HPDE6-E6E7 (cell line): ENCODE results near the gene AGBL1.

ENCODE experiments used
- DNase-seq: peaks from one replicate; pipeline ENCODE4 v3.0.0; 2011; ENCODE audit warnings: missing footprints; ENCODE audit errors: extremely low spot score

The AGBL1 gene

DNA sequence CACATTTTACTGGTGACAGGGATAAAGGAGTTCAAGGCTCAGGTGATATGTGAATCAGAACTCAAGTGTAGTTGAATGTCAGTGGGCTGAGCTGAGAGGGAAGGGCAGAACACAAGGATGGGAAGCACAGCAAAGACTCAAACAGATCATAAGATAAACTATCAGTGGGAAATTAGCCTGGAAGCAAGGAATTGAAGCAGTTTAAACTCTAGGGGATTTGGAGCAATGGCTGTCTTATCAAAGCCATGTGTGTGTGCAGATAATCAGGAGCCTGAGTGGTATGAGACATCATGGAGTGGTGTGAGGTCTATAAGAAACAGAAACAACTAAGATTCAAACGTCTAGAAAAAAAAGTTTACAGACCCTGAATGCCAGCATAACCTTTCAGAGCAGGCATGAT, 634.6 kb downstream of the AGBL1 start:
- DNase-seq: no peak

DNA sequence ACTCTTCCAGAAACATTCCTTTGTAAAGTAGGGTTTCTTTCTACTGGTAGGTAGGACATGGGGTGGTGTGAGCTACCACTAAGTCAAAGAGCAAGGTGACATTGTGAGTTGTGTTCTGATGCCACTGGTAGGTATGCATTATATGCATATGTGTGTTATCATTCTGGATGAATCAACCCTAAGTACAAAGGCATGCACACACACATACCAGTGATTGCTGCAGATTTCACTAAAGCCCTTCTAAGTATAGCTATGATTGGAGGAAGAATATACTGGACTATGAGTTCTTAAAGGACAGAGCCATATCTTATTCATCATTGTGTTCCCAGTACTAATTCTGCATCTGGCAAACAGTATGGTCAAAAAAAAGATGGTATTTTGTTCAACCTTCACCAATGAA, 646.0 kb downstream of the AGBL1 start:
- no peak for DNase-seq

DNA sequence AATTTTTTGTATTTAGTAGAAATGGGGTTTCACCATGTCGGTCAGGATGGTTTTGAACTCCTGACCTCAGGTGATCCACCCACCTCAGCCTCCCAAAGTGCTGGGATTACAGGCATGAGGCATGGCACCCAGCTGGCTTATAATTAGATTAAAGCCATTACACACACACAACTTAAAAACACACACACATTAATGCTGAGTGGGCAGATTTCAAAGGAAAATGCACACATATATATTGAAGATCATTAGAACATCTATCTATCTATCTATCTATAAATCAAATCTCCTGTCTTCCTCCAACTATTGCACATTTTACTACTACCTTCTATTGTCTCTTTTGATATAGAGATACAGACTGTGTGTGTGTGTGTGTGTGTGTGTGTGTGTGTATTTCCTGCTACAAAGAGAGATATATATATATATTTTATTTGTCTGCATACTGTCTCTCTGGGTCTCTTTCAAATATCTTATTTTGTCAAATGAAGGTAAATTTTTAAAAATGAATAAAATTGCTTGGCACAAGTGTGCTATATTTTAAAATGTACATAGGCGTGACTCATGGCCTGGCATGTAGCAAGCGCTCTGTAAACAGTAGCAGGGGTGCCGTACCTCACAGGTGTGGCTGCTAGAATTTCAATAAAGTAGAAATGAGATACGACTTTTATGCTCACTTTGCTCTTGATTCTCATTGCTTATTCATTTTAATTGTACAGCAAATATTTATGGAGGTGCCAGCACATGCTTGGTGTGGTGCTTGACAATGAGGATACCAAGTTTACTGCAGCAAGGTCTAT, 655.8 kb downstream of the AGBL1 start:
- peak; percentile 7 for DNase-seq

DNA sequence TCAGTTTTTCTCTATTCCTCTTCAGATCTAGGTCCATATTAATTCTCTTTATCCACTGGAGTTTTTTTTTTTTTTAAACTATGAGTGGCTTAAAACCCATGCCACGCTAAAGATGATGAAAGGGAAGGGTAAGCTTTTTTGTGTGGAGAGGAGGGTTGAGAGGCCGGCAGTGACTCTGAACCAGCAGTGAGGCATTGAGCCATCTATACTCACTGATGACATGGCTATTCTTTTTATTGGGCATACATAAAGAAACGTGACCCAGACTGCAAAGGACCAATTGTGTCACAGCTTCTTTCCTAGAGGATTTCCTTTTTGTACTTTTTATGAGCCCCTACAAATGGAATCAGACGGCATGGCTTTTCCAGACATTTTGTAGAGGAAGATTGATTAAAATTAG, 662.2 kb downstream of the AGBL1 start:
- no peak for DNase-seq

DNA sequence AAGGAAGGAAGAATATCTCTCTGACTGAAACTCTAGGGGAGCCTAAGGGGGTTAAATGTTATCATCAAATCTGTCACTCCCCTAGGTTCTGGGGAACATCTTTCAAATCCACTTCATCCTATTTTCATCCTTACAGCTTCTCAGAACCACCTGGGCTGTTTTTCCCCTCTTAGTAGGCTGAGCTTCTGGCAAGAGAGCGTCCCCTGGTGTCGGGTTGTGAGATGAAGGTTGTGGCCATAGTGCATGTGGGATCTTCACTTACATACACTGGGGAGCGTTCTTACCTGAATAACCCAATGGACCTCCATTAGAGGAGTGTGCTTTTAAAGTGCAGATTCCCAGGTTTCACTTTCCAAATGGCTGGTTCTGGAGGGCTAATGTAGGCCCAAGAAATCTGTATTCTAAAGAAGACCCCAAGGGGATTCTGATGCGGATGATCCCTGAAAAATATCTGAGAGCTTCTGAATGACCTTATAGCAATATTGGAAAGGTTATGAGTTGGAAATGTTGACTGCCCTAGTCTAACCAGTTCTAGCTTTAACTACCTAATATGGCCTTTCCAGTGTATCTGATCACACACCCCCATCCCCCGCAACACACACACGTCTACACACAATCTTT, 663.7 kb downstream of the AGBL1 start:
- DNase-seq: peak; percentile 38

DNA sequence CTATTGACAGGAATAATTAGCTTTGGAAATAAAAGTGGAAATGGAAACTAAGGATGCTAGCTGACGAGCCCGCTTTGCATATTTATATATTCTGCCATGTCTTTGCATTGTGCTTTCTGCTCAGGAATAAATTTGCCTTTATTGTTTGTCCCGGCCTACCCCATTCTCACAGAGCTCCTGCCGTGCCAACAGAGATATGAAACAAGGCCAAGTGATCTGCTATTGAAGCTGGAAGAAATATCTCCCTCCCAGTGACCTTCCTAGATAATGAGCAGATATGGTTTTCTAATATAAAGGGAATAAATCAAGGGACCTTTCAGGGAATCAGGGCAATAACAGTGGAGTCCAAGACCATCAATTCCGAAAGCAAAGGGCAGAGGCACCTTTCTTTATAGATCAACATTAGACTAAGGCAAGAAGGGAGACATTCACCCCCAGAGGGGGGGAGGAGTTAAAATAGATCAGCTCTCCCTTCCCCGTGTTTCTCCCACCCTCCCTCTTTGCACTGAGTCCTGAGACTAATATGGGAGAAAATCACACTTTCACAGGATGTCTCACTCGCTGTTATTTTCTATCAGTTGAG, 664.6 kb downstream of the AGBL1 start:
- DNase-seq: no peak

DNA sequence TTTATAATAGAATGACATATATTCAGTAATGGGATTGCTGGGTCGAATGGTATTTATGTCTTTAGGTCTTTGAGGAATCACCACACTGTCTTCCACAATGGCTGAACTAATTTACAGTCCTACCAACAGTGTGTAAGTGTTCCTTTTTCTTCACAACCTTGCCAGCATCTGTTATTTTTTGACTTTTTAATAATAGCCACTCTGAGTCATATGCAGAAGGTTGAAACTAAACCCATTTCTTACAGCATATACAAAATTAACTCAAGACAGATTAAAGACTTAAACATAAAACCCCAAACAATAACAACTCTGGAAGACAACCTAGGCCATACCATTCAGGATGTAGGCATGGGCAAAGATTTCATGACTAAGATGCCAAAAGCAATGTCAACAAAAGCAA, 671.4 kb downstream of the AGBL1 start:
- no peak for DNase-seq

DNA sequence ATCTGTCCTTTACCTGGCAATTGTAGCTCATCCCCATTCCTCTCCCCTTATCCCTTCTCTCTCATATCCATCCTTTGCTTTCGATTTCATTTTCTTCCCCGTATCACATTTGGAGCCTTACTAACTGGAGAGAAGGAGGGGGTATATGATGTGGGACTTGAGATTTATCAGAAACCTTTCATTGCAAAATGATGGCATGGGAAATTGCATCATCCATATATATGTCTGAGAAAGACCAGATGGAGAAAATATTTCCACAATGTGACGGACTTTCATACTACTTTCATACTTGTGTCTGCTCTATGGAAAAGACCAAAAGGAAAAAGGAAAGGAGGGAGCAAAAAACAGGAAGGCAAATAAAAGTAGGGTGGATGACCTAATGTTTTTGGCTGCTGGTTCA, 675.2 kb downstream of the AGBL1 start:
- no peak for DNase-seq

DNA sequence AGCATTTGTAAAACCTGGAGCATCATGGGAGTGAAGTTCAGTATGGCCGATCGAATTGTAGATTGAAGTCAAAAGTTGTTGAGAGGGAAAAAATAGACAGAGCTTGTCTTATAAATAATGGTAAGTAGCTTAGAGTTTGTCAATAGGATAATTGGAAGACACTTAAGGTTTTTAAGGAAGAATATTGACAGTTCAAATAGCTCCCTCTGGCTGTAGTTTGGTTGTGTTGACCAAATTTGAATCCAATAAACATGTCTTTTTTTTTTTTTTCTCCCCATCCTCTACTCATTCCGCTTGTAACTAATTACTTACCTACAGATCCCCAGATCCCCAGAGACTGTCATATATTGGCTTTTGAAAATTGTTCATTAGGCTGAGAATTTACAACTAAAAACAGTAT, 677.0 kb downstream of the AGBL1 start:
- no peak for DNase-seq

DNA sequence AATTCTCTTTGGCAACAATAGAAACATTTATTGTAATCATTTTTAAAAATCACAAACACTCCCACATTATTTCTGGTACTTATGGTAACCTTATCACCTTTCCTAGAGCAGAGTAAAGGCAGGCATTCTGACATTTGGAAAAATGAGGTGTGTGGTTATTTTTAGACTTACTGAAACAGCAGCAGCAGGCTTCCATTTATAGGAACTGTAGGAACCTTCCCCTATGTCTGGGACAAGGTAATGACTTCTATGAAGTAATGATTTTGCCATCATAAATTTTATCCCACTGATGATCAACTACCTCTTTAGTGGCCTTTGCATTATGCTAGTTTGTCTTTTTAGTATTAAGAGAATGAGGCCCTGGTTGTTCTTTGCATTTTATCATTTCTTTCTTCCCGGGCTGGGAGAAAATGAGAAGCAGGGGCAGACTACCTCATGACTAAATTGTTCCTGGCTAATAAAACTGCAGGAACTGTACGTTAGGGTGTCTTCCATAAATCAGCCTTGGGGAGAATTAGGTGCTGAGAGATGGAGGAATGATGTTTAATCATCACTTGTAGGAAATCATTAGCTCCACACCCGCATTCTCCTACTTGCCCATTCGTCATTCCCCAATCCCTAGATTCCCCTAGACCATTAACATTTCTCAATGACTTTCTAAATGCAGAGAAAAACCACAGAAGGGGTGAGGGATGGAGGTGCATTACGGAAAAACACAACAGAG, 680.3 kb downstream of the AGBL1 start:
- no peak for DNase-seq

DNA sequence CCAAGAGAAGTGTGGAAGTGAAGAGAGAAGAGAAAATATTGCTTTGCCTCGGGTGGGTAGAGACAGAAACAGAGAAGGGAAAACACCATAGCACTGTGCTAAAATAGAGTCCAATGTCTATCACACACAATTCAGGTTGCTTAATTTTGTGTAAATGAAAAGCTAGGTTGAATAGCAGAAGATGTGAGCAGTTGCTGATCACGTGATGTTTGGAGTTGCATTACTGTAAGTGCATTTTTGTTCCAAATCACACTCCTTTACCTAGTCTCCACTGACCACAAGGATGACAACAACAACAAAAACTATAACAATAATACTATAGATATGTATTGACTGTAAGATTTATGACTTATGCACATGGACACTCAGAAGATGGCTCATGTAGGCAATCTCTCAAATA, 683.2 kb downstream of the AGBL1 start:
- DNase-seq: no peak

DNA sequence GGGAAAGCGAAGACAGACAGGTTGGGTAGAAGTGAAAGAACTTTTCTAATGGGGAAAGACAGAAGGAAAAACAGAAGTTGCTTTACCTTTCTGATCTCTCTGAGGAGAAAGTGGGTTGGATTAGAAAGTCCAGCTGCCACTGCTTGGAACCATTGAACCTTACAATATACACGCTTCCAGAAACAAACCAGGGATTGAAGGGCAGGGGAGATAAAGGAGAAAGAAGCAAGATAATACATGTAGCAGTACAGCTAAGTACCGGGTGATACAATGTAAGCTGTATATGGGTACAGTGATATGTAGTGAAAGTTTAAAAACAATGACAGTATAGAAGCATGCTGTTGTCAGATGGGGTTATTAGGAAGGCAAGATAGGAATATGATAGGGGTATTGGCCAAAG, 684.4 kb downstream of the AGBL1 start:
- DNase-seq: no peak

DNA sequence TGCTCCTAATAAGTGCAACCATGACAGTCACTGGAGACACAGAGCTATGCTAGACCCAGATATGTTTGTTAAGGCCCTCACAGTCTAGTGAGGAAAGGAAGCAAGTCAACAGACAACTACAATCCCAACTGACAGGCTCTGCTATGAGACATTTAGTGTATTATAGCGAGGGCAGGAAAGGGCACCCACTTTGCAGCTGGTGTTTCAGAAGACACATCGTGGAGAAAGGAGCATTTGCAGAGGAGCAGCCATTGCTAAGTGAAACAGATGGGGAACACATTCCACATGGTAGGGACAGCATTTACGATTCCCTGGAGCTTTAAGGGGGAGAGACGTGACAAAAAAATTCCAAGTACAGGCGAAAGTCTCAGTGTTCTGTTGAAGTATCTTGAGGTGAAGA, 685.6 kb downstream of the AGBL1 start:
- DNase-seq: no peak

DNA sequence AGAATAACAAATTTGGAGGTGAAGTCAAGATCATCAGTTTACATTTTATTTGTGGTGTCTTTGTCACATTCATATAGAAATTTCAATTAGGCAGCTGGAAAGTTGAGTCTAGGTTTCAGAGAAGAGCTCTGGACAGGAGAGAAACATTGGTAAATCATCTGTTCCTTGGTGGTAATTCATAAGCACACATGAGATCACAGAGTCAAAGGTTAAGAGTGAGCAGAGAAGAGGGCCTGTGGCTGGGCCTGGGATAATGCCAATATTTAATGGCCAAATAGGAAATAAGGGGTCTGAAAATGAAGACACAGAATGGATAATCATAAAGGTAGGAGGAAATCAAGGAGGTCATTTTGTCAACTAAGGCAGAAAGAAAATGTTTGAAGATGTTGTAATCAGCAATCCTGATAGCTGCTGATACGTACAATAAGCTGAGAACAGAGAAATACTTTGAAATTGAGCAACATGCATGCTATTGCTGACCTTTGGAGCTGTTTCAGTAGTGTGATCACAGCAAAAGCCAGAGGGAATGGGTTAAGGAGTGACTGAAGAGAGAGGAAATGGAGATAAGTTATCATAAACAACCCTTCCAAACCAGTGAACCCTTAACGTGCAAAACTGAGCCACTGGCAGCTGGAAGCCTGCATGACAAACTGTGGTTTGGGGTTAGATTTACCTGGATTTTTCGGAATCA, 692.8 kb downstream of the AGBL1 start:
- DNase-seq: no peak

DNA sequence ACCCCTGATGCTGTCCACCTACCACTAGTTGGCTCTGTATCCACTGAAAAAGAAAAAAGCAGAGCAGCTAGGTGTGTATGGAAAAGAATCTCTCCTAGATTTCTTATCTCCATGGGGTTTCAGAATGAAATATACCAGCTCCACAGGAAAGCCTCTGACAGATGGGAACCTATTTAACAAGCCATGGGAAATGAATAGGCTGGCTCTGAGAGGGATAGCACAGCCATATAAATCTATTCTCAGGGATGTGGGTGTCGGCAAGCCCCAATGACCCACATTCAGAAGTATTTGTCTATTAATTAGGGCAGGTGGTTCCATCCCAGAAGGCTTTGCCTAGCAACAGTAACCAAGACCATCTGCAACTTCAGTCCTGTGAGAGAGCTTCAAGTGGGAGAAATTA, 694.1 kb downstream of the AGBL1 start:
- DNase-seq: no peak

DNA sequence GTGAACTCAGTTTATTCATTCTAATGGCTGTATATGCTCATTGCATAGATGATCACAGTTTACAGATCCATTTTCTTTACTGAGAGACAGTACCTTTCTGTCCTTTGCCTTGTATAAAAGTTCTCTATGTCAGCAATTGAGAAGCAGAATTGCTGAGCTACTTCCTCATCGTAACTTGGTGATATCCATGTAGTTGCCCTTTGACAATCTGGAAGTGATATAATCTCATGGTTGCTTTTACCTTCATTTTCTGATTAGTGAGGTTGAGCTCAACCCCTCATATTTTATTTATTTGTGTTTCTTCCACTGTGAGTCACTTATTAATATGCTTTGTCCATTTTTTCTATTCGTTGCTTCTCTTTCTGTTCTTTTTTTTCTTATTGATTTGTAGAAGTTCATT, 696.5 kb downstream of the AGBL1 start:
- DNase-seq: no peak

DNA sequence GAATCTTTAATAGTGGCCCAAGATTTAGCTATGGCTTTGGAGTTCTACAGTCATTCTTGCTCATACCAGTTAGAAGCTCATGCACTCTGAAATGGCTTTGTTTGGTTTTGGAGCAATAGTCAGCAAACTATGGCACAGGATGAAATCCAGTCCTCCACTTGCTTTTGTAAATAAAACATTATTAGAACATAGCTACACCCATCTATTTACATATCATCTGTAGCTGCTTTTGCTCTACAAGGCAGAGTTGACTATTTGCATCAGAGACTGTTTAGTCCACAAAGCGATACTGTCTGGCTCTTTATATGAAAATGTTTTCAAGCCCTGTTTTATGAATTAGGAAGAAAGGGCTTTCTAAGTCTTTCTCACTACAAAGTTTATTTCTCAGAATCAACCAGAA, 716.9 kb downstream of the AGBL1 start:
- DNase-seq: no peak

DNA sequence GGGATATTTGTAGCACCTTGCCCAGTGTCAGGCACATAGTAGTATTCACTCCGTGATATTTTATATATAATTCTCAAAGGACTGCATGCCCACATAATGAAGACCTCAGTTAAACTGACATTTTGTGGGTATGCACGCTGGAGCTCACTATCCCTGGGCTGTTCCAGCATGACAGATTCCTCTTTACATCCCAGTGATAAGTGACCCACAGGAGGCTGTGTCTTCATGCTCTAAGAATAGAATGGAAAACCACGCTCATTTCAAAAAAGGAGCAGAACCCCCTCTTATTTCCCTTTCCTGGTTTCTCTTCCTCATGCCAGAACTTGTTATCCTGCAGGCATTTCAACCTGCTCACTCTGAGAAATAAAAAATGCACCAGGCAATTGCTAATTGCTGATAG, 717.5 kb downstream of the AGBL1 start:
- DNase-seq: no peak

DNA sequence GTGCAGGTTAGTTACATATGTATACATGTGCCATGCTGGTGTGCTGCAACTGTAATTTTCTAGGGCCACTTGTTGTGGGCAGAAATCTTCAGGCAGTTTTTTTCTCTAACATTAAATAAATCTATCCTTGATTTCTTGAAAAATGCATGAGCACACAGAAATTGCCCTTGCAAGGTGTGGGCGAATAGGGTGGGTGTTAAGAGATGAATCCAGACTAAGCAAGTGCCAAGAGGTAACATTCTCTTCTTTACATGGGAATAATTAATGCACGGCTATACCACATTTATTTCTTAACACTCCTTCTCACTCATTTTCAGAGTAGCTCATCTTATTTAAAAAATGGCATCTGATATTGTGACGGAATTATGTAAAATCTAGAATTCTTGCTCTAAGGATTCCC, 719.6 kb downstream of the AGBL1 start:
- DNase-seq: no peak

DNA sequence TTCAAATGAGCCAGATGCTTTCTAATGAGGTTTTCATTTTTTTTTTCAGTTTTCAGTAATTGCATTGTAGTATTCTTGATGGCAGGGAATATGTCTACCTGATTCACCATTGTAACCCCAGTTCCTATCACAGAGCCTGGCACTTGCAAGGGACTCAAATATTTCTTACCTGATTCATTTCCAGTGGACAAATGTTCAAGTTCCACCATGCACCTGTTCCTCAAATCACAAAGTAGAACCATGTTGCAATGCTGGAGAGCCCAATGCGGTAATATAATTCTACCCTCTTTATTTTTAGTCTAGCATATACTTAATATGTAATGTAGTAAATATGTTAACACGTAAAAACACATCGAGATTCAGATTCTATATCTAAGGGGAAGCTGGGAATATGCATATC, 722.6 kb downstream of the AGBL1 start:
- no peak for DNase-seq

DNA sequence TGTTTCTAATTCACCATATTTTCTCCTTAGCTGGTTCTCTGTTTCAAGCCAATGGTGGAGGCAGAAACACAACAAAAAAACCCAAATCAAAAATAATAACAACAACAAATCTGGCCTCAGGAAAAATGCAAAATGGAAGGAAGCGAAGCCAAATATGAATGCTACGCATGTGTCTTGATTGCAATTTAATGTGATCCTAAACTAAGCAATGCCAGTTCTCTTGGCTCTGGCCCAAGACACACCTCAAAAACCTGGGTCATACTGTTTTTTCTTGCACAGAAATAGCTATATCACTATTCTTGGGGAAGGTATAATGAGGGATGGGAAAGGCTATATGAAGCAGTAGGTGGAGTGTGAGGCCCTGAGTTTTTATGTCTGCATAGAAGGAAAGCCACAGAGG, 724.7 kb downstream of the AGBL1 start:
- DNase-seq: no peak

DNA sequence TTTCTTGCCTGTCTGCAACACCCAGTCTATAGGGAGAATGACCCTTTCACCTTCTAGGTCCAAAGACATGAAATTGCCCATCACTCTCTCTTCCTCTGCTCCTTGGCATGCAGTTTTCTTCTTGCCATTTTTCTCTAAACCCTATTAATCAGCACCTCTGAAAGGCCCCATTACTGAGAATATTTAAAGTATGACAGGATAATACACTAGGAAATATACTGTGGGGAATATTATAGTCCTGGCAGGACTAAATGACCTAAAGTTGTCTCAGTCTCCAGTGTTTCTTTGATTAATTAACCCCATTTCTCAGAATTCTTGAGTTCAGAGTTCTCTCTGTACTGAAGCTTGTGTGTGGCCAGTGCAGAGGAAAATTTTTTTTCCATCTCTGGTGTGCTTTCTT, 730.7 kb downstream of the AGBL1 start:
- DNase-seq: no peak
